ENCODE results near the gene MCEMP1.

Gene MCEMP1

DNA sequence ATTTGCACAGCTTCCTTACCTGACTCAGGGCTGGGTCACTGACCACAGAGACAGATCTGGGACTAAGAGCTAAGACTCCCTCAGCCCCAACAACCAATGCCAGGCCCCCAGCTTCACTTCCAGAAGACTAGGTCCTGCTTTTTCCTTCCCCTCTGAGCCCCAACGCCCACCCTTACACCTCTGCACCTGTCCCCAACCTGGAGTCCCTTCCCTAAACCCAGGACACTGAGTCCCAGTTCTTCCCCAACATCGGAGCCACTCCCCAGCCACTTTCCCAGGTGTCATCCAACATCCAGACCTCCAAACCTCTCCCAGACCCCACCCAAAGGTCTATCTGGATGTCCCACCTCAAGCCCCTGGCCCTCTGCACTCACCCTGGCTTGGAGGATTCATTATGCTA is 22.1 kb downstream of the MCEMP1 start:
- DNase-seq: no peak

- no peak for DNase-seq
Observed at GRCh38 chr19:7699417-7700401, 22.8 kb downstream of the MCEMP1 start.

- no peak for DNase-seq
Observed at GRCh38 chr19:7701049-7701653, 24.3 kb downstream of the MCEMP1 start.

DNA sequence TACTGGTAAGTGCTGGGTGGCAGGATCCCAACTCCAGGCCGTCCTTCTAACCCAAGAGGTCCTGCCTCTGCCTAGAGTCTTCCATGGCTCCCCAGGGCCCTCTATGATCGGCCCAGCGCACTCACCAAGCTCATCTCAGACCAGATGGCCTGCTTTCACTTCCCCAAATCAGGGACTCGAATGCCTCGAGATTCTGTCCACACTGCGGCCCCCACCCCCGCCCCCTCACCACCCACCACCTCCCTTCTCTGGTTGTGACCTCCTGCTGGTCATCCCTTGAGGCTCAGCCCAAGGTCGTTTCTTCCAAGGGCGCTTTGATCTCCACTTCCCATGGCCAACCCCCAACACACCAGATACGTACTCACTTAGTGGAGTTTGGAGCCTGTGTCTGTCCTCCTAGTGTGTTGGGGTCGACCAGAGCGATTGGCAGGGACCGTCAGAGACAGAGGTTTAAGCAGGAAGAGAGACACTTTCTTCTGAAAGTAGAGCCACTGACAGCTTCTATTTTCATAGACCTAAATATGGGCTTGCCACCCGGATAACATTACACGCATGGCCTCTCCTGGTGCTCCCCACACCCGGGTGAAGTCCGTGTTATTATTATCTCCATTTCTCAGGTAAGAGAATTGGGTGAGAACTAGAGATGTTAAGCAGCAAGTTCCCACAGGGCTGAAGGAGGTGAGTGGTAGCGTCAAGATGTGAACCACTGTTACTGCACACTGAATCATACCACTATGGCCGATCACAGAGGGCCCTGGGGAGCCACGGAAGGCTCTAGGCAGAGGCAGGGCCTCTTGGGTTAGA is 25.0 kb downstream of the MCEMP1 start, which contains the start of gene FCER2:
Gene FCER2 (minus strand): TSS at position 478 of the 804 bp plus-strand sequence. CDS start 2,371 bp downstream, outside the sequence.
- no peak for DNase-seq

GRCh38 chr19:7703332-7703731 is 26.4 kb downstream of the MCEMP1 start:
- no peak for DNase-seq

DNA sequence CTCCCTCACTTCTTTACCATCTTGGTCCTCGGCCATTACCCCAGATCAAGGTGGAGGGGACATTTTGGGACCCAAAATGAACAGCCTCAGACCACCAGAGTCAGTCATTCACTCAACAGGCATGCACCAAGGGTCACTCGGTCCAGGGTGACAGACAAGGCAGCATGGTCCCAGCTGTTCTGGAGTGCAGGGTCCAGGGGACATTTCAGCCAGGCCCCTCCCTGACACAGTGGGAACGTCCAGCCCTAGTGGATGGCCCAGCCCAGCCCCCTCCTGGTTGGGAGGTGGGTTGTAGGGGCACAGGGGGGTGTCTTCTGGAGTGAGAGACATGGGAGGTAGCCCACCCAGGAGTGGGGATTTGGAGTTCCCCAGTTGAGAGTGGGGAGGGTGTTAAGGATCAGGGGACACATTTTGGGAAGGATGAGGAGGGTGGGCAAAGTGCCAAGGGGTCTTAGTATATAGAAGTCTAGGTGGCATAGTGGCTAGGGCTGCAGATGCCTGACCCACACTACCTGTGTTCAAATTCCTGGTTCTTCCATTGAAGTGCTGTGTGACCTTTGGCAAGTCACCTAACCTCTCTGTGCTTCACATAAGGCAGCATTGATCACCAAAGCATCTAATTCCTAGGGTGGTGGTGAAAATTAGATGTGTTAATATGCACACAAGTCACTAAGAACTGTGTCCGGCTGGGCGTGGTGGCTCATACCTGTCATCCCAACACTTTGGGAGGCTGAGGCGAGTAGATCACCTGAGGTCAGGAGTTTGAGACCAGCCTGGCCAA is 27.6 kb downstream of the MCEMP1 start:
- no peak for DNase-seq

DNA sequence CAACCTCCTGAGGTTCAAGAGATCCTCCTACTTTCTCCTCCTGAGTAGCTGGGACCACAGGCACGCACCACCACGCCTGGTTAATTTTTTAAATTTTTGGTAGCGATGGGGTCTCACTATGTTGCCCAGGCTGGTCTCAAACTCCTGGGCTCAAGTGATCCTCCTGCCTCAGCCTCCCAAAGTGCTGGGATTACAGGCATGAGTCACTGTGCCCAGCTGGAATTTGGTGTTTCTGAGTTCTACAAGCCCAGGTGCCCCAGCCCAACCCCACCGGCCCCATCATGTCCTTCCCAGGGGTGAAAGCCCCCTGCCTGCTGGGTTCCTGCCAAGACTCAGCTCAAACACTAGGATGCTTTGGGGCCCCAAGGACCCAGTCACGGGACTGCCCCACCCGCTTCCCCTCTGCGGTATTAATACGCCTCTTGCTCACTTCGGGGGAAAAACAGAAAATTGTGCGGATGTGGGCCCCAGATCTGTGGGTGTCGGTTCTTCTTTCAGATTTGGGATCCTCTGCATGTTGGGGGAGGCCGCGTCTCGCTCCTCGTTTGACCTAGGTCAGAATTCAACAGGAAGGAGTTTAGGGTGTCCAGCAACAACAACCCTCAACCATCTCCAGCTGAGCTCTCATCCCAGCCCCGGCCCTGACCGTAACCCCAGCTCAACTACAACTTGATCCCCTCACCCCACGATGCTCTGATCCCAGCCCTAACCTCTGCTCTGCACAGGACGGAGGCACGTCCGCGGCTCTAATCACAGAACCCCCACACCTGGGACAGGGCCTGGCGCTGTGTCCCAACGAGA is 28.7 kb downstream of the MCEMP1 start:
- DNase-seq: peak; percentile 55

- no peak for DNase-seq
Observed at GRCh38 chr19:7706188-7706954, 29.5 kb downstream of the MCEMP1 start.

- no peak for DNase-seq
Observed at GRCh38 chr19:7706955-7707456, 30.1 kb downstream of the MCEMP1 start.

- no peak for DNase-seq
Observed at GRCh38 chr19:7709932-7710460, 33.1 kb downstream of the MCEMP1 start.

DNA sequence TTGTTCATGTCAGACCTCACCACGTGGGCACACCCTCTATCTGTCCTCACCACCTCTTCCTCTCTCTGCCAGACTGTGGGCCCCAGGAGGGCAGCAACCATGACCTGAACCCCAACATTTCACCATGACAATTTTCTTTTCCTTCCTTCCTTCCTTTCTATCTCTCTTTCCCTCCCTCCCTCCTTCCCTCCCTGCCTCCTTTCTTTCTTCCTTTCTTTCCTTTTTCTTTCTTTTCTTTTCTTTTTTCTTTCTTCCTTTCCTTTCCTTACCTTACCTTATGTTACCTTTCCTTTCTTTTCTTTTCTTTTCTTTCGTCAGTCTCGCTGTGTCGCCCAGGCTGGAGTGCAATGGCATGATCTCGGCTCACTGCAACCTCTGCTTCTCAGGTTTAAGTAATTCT is 33.7 kb downstream of the MCEMP1 start:
- no peak for DNase-seq

DNA sequence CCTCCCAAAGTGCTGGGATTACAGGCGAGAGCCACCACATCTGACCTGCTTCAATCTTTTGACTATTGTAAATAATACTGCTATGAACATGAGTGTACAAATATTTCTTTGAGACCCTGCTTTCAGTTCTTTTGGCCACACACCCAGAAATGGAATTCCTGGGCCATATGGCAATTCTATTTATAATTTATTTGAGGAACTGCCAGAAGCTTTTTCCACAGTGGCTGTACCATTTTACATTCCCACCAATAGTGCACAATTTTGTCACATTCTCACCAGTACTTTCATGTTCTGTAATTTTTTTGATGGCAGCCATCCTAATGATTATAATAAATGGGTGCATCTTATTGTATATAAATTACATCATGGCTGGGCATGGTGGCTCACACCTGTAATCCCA is 38.8 kb downstream of the MCEMP1 start:
- DNase-seq: no peak

DNA sequence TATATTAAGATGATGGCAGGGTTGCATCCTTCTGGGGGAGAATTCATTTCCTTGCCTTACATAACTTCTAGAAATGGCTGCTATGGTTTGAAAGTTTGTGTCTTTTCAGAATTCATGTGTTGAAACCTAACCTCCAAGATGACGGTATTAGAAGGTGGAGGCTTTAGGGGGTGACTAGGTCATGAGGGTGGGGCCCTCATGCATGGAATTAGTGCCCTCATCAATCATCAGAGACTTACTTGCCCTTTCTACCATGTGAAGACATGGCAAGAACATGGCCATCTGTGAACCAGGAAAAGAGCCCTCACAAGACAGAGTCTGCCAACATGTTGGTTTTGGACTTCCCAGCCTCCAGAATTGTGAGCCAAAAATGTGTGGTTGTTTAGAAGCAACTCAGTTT is 39.9 kb downstream of the MCEMP1 start:
- DNase-seq: no peak

- DNase-seq: no peak
Observed at GRCh38 chr19:7718668-7719067, 41.8 kb downstream of the MCEMP1 start.

DNA sequence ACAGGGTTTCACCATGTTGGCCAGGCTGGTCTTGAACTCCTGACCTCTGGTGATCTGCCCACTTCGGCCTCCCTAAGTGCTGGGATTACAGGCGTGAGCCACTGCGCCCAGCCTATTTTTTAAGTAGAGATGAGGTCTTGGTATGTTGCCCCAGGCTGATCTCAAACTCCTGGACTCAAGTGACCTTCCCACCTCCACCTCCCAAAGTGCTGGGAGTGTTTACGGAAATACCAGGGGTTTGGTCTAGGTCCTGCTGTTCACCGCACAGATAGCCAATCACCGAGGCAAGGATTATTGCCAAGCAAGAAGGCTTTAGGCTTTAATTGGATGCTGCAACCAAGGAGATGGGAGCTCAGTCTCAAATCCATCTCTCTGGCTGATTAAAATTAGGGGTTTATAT is 43.5 kb downstream of the MCEMP1 start:
- DNase-seq: no peak

DNA sequence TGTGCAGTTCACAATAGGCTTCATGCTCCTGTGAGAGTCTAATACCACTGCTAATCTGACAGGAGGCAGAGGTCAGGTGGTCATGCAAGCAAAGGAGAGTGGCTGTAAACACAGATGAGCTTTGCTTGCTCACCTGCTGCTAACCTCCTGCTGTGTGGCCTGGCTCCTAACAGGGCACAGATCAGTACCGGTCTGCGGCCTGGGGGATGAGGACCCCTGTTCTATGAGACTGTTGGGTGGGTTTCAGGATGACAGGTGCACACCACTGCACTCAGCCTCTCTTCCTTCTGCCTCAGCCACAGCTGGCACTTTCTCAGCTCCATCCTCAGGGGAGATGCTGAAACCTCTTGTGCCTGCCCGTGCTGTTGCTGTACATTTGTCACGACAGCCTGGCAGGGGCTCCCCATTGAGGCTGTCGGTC is 45.4 kb downstream of the MCEMP1 start:
- no peak for DNase-seq

GRCh38 chr19:7725791-7726190 is 48.9 kb downstream of the MCEMP1 start:
- no peak for DNase-seq

- no peak for DNase-seq
Observed at GRCh38 chr19:7729211-7729610, 52.3 kb downstream of the MCEMP1 start.

Data from activated CD4-positive, alpha-beta T cell treated with anti-CD3 and anti-CD28 coated beads for 1 hour (primary cell).